ENCODE measurements around the gene FLNA.

GRCh38 chrX:154413142-154413541 is 38.7 kb upstream of the FLNA start:
- TF ChIP-seq EZH2 (IDR thresholded peaks at IDR 0.05; ENCODE audit: borderline replicate concordance, low read depth, low read length, poor library complexity, severe bottlenecking) = no peak
- no peak for TF ChIP-seq CTCF (conservative IDR thresholded peaks at IDR 0.05; ENCODE audit: low read depth, low read length)

All from A673 (cell line).